Activated T-cell treated with anti-CD3 and anti-CD28 coated beads, Interleukin-2, amount 50 U/mL, for 1 hour (primary cell): ENCODE data around the gene BTAF1.

ENCODE experiments used
- DNase-seq: peaks from one replicate; pipeline ENCODE4 v3.0.0-alpha.2; 2020

BTAF1 gene

GRCh38 chr10:91908337-91909116, 15.0 kb upstream of the BTAF1 start:
- DNase-seq, result peak; percentile 79

- DNase-seq, result no peak
These were observed 14.4 kb upstream of the BTAF1 start, which contains the start of gene FGFBP3 for GRCh38 chr10:91909117-91909677. Gene FGFBP3 (minus strand): TSS chr10:91909486. CDS start chr10:91908969, 517 bp downstream.

- no peak for DNase-seq
These were observed 13.1 kb upstream of the BTAF1 start for GRCh38 chr10:91910467-91910866.

GRCh38 chr10:91919651-91920050, 3.9 kb upstream of the BTAF1 start:
- no peak for DNase-seq

GRCh38 chr10:91924212-91925021, 847 bp downstream of the BTAF1 start:
- DNase-seq, result no peak

GRCh38 chr10:91925022-91925320, 1.4 kb downstream of the BTAF1 start:
- no peak for DNase-seq

- no peak for DNase-seq
These were observed 7.4 kb downstream of the BTAF1 start for GRCh38 chr10:91930939-91931338.

- DNase-seq, result no peak
These were observed 8.1 kb downstream of the BTAF1 start for GRCh38 chr10:91931526-91932190.

GRCh38 chr10:91932737-91933136, 9.2 kb downstream of the BTAF1 start:
- DNase-seq, result no peak

GRCh38 chr10:91935886-91936285, 12.3 kb downstream of the BTAF1 start:
- no peak for DNase-seq

- no peak for DNase-seq
These were observed 16.1 kb downstream of the BTAF1 start for GRCh38 chr10:91939653-91940052.

- DNase-seq, result no peak
These were observed 17.9 kb downstream of the BTAF1 start for GRCh38 chr10:91941426-91941825.

GRCh38 chr10:91944880-91945630, 21.5 kb downstream of the BTAF1 start:
- no peak for DNase-seq

GRCh38 chr10:91953600-91954160, 30.1 kb downstream of the BTAF1 start:
- DNase-seq, result no peak

- DNase-seq, result no peak
These were observed 31.5 kb downstream of the BTAF1 start for GRCh38 chr10:91955114-91955513.

GRCh38 chr10:91957091-91957490, 33.5 kb downstream of the BTAF1 start:
- DNase-seq, result no peak

- DNase-seq, result no peak
These were observed 45.7 kb downstream of the BTAF1 start for GRCh38 chr10:91969297-91969696.

GRCh38 chr10:91974960-91975359, 51.4 kb downstream of the BTAF1 start:
- DNase-seq, result no peak

- DNase-seq, result no peak
These were observed 51.9 kb downstream of the BTAF1 start for GRCh38 chr10:91975438-91975837.

GRCh38 chr10:91976317-91977051, 52.9 kb downstream of the BTAF1 start:
- no peak for DNase-seq

- no peak for DNase-seq
These were observed 53.9 kb downstream of the BTAF1 start for GRCh38 chr10:91977491-91977890.

GRCh38 chr10:91978585-91978984, 55.0 kb downstream of the BTAF1 start:
- no peak for DNase-seq
